PFSK-1 (cell line): ENCODE results near the gene PSMD3.

Experiments
- FOXP2 ChIP-seq: optimal IDR thresholded peaks from 2 replicates; pipeline ENCODE3; 2011; ENCODE audit warnings: borderline replicate concordance, control low read depth, inconsistent platforms; ENCODE audit not compliant: insufficient read depth; ENCODE audit errors: extremely low read length, extremely low read depth
- POLR2AphosphoS5 ChIP-seq: IDR thresholded peaks from 2 replicates; pipeline ENCODE4 v1.6.1; 2012; ENCODE audit warnings: low read depth, mild to moderate bottlenecking, control low read depth, low read length, moderate library complexity
- REST ChIP-seq, 2 experiments: IDR thresholded peaks; 2 replicates each; pipeline versions ENCODE4 v1.6.1 to v1.8.0; 2011 to 2012; ENCODE audit warnings: low read depth in 2 of 2, low read length in 2 of 2, control low read depth in 1 of 2, inconsistent platforms in 1 of 2, mild to moderate bottlenecking in 1 of 2, moderate library complexity in 1 of 2; ENCODE audit not compliant: insufficient read depth in 1 of 2
- SIN3A ChIP-seq: IDR thresholded peaks from 2 replicates; pipeline ENCODE4 v1.6.1; 2012; ENCODE audit warnings: mild to moderate bottlenecking, low read length, moderate library complexity, borderline replicate concordance; ENCODE audit not compliant: insufficient read depth
- TAF1 ChIP-seq: IDR thresholded peaks from 2 replicates; pipeline ENCODE4 v1.6.1; 2012; ENCODE audit warnings: low read length, control low read depth, borderline replicate concordance; ENCODE audit not compliant: insufficient read depth

The PSMD3 gene

GRCh38 chr17:39999067-39999466 is 18.5 kb downstream of the PSMD3 start:
- TF ChIP-seq FOXP2 (no peak), REST (IDR thresholded peaks at IDR 0.05; ENCODE audit: insufficient read depth in 1 of 2, low read depth in 2 of 2, low read length in 2 of 2) (no peak), TAF1 (no peak), SIN3A (no peak), POLR2AphosphoS5 (no peak)

GRCh38 chr17:40000161-40000560 is 19.6 kb downstream of the PSMD3 start:
- TF ChIP-seq REST (IDR thresholded peaks at IDR 0.05; ENCODE audit: insufficient read depth in 1 of 2, low read depth in 2 of 2, low read length in 2 of 2): no peak
- TF ChIP-seq POLR2AphosphoS5: no peak

GRCh38 chr17:40004072-40004471 is 23.5 kb downstream of the PSMD3 start:
- no peak for TF ChIP-seq TAF1

GRCh38 chr17:40004712-40005111 is 24.1 kb downstream of the PSMD3 start:
- no peak for TF ChIP-seq SIN3A
- TF ChIP-seq REST (IDR thresholded peaks at IDR 0.05; ENCODE audit: insufficient read depth in 1 of 2, low read depth in 2 of 2, low read length in 2 of 2): no peak
- TF ChIP-seq POLR2AphosphoS5: no peak
- no peak for TF ChIP-seq TAF1
- no peak for TF ChIP-seq FOXP2

GRCh38 chr17:40005520-40005919 is 24.9 kb downstream of the PSMD3 start:
- TF ChIP-seq SIN3A (no peak), REST (IDR thresholded peaks at IDR 0.05; ENCODE audit: insufficient read depth in 1 of 2, low read depth in 2 of 2, low read length in 2 of 2) (no peak), POLR2AphosphoS5 (no peak), TAF1 (no peak), FOXP2 (no peak)
